Right atrium auricular region (tissue), 2 donors: ENCODE measurements around the gene TMEM259. TPM values are rescaled to one million over a fixed set of nuclear protein-coding genes. Genes with fewer than 3 reads are reported as not detected.

Experiments
- DNase-seq: peaks from one replicate; pipeline ENCODE4 v3.0.0-alpha.2; 2019; ENCODE audit warnings: low spot score
- H3K27ac ChIP-seq, 2 donors: fragments of 200-600 bp; sonication (generic); 1 replicate in 1 of 2; 2 replicates in 1 of 2; pipeline ENCODE4 v1.5.1; 2016 to 2019
- H3K27me3 ChIP-seq, 2 donors: fragments of 200-600 bp; sonication (generic); one replicate each; pipeline versions ENCODE4 v1.5.1 to v1.6.0; 2017 to 2019
- H3K36me3 ChIP-seq: fragments of 200-600 bp; sonication (generic); one replicate; pipeline ENCODE4 v1.5.1; 2016
- H3K4me1 ChIP-seq, 2 donors: fragments of 200-600 bp; sonication (generic); one replicate each; pipeline versions ENCODE4 v1.5.1 to v1.6.0; 2017 to 2019
- H3K4me3 ChIP-seq, 2 donors: fragments of 200-600 bp; sonication (generic); 1 replicate in 1 of 2; 2 replicates in 1 of 2; pipeline ENCODE4 v1.5.1; 2017 to 2019; ENCODE audit warnings: mild to moderate bottlenecking in 1 of 2, moderate library complexity in 1 of 2
- H3K9me3 ChIP-seq, 2 donors: fragments of 200-600 bp; sonication (generic); one replicate each; pipeline ENCODE4 v1.5.1; 2019
- CTCF ChIP-seq, 2 donors: fragments of 200-600 bp; sonication (generic); IDR thresholded peaks; one replicate each; pipeline ENCODE4 v1.5.1; 2019; ENCODE audit warnings: antibody characterized with exemption in 2 of 2
- total RNA-seq, 2 donors: library from RNA; depleted of rRNA; stranded (reverse); fragments of >200 nt; gene quantifications; one replicate each; pipeline ENCODE4 v1.1.0, GENCODE V29; 2016

The TMEM259 gene
- total RNA-seq, 2 donors from 2014 or later: 129 to 170 TPM

DNA sequence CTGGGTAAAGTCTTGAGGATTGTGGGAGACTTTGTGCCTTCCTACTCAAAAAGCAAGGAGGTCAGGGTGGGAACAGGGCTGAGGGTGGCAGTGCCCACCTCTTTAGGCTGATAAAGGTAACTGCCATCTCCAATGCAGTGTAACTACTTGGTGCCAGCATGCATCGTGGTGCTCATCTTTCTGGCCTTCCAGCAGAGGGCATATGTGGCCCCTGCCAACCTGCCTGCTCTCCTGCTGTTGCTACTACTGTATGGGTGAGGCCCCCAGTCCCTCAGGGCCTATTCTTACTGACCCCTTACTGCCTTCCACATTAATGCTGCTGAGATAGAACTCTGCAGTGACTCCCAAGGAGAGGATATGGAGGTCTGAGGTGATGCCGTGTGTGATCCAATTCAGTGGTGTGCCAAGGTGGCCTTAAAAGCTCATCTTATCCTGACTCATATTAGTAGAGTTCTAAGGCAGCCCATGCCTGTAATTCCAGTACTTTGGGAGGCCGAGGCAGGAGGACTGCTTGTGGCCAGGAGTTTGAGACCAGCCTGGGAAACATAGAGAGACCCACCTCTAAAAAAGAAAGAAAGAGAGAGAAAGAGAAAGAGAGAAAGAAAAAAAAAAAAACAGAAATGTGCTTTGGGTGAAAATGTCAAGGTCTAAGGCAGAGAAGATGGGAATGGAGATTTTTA, 36.4 kb upstream of the TMEM259 start:
- Histone ChIP-seq H3K4me1 (no peaks in the 10 kb centered on the region), H3K36me3 (no peaks in the 10 kb centered on the region), H3K27me3 (no peaks in the 10 kb centered on the region), H3K9me3 (peaks cover 20 to 48% of the 10 kb centered on the region in 2 donors), H3K27ac (no peak overlapping the region), H3K4me3 (no peak overlapping the region)
- no peak for TF ChIP-seq CTCF (IDR thresholded peaks at IDR 0.05)
- DNase-seq: no peak

DNA sequence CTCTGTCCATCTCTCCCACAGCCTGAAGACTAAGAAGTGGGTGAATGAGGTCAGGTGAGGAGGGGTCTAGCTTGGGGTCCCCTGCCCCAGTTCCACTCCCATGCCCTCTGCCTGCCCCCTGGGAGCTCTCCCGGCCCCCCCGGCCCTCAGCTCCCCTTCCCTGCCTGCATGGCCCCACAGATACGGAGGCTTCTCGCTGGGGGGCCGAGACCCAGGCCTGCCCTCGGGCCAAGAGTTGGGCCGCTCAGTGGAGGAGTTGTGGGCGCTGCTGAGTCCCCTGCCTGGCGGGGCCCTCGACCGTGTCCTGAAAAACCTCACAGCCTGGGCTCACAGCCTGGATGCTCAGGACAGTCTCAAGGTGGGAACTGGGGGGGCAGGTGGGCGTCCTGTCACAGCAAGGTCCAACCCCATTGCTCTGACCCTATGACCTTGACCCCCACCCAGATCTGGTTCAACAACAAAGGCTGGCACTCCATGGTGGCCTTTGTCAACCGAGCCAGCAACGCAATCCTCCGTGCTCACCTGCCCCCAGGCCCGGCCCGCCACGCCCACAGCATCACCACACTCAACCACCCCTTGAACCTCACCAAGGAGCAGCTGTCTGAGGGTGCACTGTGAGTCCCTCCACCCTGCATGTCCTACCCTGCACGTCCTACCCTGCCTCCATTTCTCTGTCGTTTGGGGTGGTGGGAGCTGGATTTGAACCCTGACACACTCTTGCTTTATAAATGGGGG, 35.1 kb upstream of the TMEM259 start:
- Histone ChIP-seq H3K4me1 (no peaks in the 10 kb centered on the region), H3K36me3 (no peaks in the 10 kb centered on the region), H3K9me3 (peaks cover 20 to 48% of the 10 kb centered on the region in 2 donors), H3K27ac (no peak overlapping the region), H3K4me3 (no peak overlapping the region), H3K27me3 (no peaks in the 10 kb centered on the region)
- TF ChIP-seq CTCF (IDR thresholded peaks at IDR 0.05): no peak
- no peak for DNase-seq

DNA sequence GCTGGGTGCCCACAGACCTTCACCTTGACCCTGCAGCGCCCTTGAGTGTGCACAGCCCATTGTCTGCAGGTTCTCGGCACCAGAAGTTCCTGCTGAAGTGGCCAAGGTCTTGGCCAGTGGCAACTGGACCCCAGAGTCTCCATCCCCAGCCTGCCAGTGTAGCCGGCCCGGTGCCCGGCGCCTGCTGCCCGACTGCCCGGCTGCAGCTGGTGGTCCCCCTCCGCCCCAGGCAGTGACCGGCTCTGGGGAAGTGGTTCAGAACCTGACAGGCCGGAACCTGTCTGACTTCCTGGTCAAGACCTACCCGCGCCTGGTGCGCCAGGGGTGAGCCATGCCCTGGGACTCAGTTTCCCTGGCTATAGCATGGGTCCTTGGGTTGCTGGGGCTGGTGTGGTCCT, 34.1 kb upstream of the TMEM259 start:
- H3K4me1 ChIP-seq: no peaks in the 10 kb centered on the region
- TF ChIP-seq CTCF (IDR thresholded peaks at IDR 0.05): no peak
- no peak for DNase-seq
- peaks cover 20 to 45% of the 10 kb centered on the region in 2 donors for H3K9me3 ChIP-seq
- no peak overlapping the region for H3K4me3 ChIP-seq
- no peaks in the 10 kb centered on the region for H3K27me3 ChIP-seq
- H3K27ac ChIP-seq: no peak overlapping the region
- no peaks in the 10 kb centered on the region for H3K36me3 ChIP-seq

- no peak for DNase-seq
- H3K4me3 ChIP-seq: no peak overlapping the region
- no peaks in the 10 kb centered on the region for H3K27me3 ChIP-seq
- no peaks in the 10 kb centered on the region for H3K4me1 ChIP-seq
- H3K36me3 ChIP-seq: no peaks in the 10 kb centered on the region
- H3K27ac ChIP-seq: no peak overlapping the region
- peaks cover 20 to 39% of the 10 kb centered on the region in 2 donors for H3K9me3 ChIP-seq
- no peak for TF ChIP-seq CTCF (IDR thresholded peaks at IDR 0.05)
These were observed 33.4 kb upstream of the TMEM259 start for GRCh38 chr19:1054102-1055027.

DNA sequence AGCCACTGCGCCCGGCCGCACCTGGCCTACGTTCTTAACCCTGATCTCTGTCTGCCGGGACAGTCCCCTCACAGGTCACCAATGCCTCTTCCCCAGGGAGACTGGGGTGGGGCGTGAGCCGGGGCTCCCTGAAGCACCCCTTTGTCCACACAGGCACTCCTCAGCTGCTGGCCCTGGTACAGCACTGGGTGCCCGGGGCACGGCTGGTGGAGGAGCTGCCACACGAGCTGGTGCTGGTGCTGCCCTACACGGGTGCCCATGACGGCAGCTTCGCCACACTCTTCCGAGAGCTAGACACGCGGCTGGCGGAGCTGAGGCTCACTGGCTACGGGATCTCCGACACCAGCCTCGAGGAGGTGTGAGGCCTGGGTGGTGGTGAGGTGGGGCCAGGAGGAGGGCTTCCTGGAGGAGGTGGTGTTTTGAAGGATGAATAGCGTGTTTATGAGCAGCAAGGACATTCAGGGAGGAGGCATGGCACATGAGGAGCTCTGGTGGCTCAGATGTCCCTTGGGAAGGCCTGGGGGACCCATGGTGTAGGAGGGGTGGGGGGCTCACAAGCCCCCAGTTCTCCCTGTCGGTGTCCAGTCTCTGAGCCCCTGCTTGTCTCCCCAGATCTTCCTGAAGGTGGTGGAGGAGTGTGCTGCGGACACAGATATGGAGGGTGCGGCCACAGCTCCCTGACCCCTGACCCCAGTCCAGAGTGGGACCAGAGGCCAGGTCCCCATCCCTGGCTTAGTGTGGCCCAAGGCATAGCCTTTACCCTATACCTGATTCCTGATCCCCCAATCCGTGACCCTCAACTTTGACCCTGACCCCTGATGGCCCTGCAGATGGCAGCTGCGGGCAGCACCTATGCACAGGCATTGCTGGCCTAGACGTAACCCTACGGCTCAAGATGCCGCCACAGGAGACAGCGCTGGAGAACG, 32.5 kb upstream of the TMEM259 start:
- TF ChIP-seq CTCF (IDR thresholded peaks at IDR 0.05): no peak
- H3K9me3 ChIP-seq: peaks cover 20 to 30% of the 10 kb centered on the region in 2 donors
- no peak for DNase-seq
- no peaks in the 10 kb centered on the region for H3K4me1 ChIP-seq
- no peaks in the 10 kb centered on the region for H3K36me3 ChIP-seq
- no peaks in the 10 kb centered on the region for H3K27me3 ChIP-seq
- no peak overlapping the region for H3K27ac ChIP-seq
- H3K4me3 ChIP-seq: no peak overlapping the region
